A549 treated with RU486 at 1 μM for 4 hours (cell line): Measurements from ENCODE around the gene NHLH1. TPM values are rescaled to one million over a fixed set of nuclear protein-coding genes. Genes with fewer than 3 reads are reported as not detected.

Source experiments
- total RNA-seq: library from RNA; stranded (reverse); fragments of 200-300 nt; extraction: Qiagen RNA extraction; gene quantifications from 5 replicates; pipeline ENCODE4 v1.2.3, GENCODE V29; 2022; ENCODE audit warnings: low read depth

NHLH1 gene
- 0.34 to 0.70 TPM (median 0.42 TPM) in 5 replicates for total RNA-seq

GRCh38 chr1:160366731-160367515 is at the start of gene NHLH1:
NHLH1 (plus strand) TSS chr1:160367071; CDS start chr1:160370732, 3,661 bp downstream.

GRCh38 chr1:160342953-160343869 is 23.7 kb upstream of the NHLH1 start, which contains the start of the genes COPA and NCSTN:
COPA (minus strand) TSS chr1:160343250; CDS start chr1:160343170, 80 bp downstream.
NCSTN (plus strand) TSS chr1:160343383; CDS start chr1:160343397, 14 bp downstream.

GRCh38 chr1:160400223-160400645 is 33.4 kb downstream of the NHLH1 start, which contains the start of gene VANGL2:
VANGL2 (plus strand) TSS chr1:160400564; CDS start chr1:160415838, 15,274 bp downstream.

Other genes starting within 250 kb of the NHLH1 start
- gene ATP1A4, start 215.5 kb upstream of the NHLH1 start, total RNA-seq: not detected in 5 replicates
- not detected in 5 replicates for gene CASQ1, start 176.5 kb upstream of the NHLH1 start, total RNA-seq
- gene PEA15, start 161.7 kb upstream of the NHLH1 start, total RNA-seq: 190 to 210 TPM (median 195 TPM) in 5 replicates
- gene DCAF8, start 104.5 kb upstream of the NHLH1 start, total RNA-seq: 43.4 to 52.8 TPM (median 51.7 TPM) in 5 replicates
- gene PEX19, start 81.9 kb upstream of the NHLH1 start, total RNA-seq: 20.5 to 32.1 TPM (median 23.6 TPM) in 5 replicates
- gene COPA, start 23.8 kb upstream of the NHLH1 start, total RNA-seq: 77.4 to 91.2 TPM (median 83.1 TPM) in 5 replicates
- 40.6 to 47.7 TPM (median 43.9 TPM) in 5 replicates for gene NCSTN, start 23.7 kb upstream of the NHLH1 start, total RNA-seq
- gene VANGL2, start 33.5 kb downstream of the NHLH1 start, total RNA-seq: 0.61 to 1.1 TPM (median 1.0 TPM) in 5 replicates
- gene SLAMF6, start 156.2 kb downstream of the NHLH1 start, total RNA-seq: not detected in 5 replicates
- not detected in 5 replicates for gene CD84, start 212.4 kb downstream of the NHLH1 start, total RNA-seq